Medulla oblongata (tissue), 1 donor: ENCODE measurements around the gene TAB2.

Experiments used
- DNase-seq: peaks from one replicate; pipeline ENCODE4 v3.0.0-alpha.2; 2015; ENCODE audit errors: extremely low spot score

TAB2 gene

GRCh38 chr6:149366267-149366921 is 48.9 kb downstream of the TAB2 start:
- no peak for DNase-seq

GRCh38 chr6:149368065-149368464 is 50.6 kb downstream of the TAB2 start:
- no peak for DNase-seq

GRCh38 chr6:149371154-149371553 is 53.6 kb downstream of the TAB2 start:
- no peak for DNase-seq

- no peak for DNase-seq
Observed at GRCh38 chr6:149372062-149372461, 54.5 kb downstream of the TAB2 start.

- DNase-seq = peak; percentile 13
Observed at GRCh38 chr6:149373511-149373910, 56.0 kb downstream of the TAB2 start.

GRCh38 chr6:149379977-149380376 is 62.5 kb downstream of the TAB2 start:
- no peak for DNase-seq

GRCh38 chr6:149380523-149380922 is 63.0 kb downstream of the TAB2 start:
- DNase-seq = no peak

- no peak for DNase-seq
Observed at GRCh38 chr6:149383371-149383770, 65.9 kb downstream of the TAB2 start.

GRCh38 chr6:149384464-149384863 is 67.0 kb downstream of the TAB2 start:
- DNase-seq = no peak

- DNase-seq = no peak
Observed at GRCh38 chr6:149385998-149386646, 68.6 kb downstream of the TAB2 start.

GRCh38 chr6:149387779-149388512 is 70.4 kb downstream of the TAB2 start:
- no peak for DNase-seq

- no peak for DNase-seq
Observed at GRCh38 chr6:149389509-149390297, 72.2 kb downstream of the TAB2 start.

GRCh38 chr6:149392093-149392492 is 74.6 kb downstream of the TAB2 start:
- DNase-seq = no peak

- no peak for DNase-seq
Observed at GRCh38 chr6:149392535-149392934, 75.0 kb downstream of the TAB2 start.

GRCh38 chr6:149393002-149393679 is 75.6 kb downstream of the TAB2 start:
- DNase-seq = no peak

GRCh38 chr6:149395185-149395584 is 77.7 kb downstream of the TAB2 start:
- no peak for DNase-seq

- no peak for DNase-seq
Observed at GRCh38 chr6:149397384-149397783, 79.9 kb downstream of the TAB2 start.

GRCh38 chr6:149400050-149400449 is 82.5 kb downstream of the TAB2 start, which contains the start of gene SUMO4:
SUMO4 (plus strand) TSS chr6:149400262; CDS start chr6:149400392, 130 bp downstream.
- DNase-seq = no peak

- DNase-seq = no peak
Observed at GRCh38 chr6:149403534-149403933, 86.0 kb downstream of the TAB2 start.

GRCh38 chr6:149405823-149406765 is 88.6 kb downstream of the TAB2 start:
- no peak for DNase-seq
